ENCODE measurements around the gene TPM1. TPM values are rescaled to one million over a fixed set of nuclear protein-coding genes. Genes with fewer than 3 reads are reported as not detected.
"Not testable (repeated sequence)": the region's sequence is repeated elsewhere in the genome, so short reads cannot be mapped to it uniquely, and the experiment has no call there.

Gene TPM1
- total RNA-seq = 154 TPM
- long read RNA-seq, transcript TPM1-206 (9 exons, 1,717 nt) = minor isoform, 28 of 675 reads
- long read RNA-seq, transcript TPM1-208 (8 exons, 943 nt) = minor isoform, 142 of 675 reads
- long read RNA-seq, transcript TPM1-220 (9 exons, 977 nt) = minor isoform, 90 of 675 reads
- long read RNA-seq, transcript TPM1-201 (9 exons, 1,670 nt) = major isoform, 246 of 675 reads
- long read RNA-seq, partial matches to known transcripts = 44 of 675 reads
- long read RNA-seq, other reads (novel, unspliced or antisense) = 93 of 675 reads

- DNase-seq (ENCODE audit: low spot score) = no peak
These were observed at the start of gene TPM1 for GRCh38 chr15:63041974-63042876. TSS of gene TPM1 (plus strand) at chr15:63042747. CDS start at chr15:63042830, 83 bp downstream.

GRCh38 chr15:62993066-62993465, 49.5 kb upstream of the TPM1 start:
- no peak for DNase-seq (ENCODE audit: low spot score)

GRCh38 chr15:62993632-62994031, 48.9 kb upstream of the TPM1 start:
- not testable (repeated sequence) for DNase-seq (ENCODE audit: low spot score)

- DNase-seq (ENCODE audit: low spot score) = no peak
These were observed 48.1 kb upstream of the TPM1 start for GRCh38 chr15:62994439-62994838.

- no peak for DNase-seq (ENCODE audit: low spot score)
These were observed 47.4 kb upstream of the TPM1 start for GRCh38 chr15:62994975-62995681.

GRCh38 chr15:62997441-62997840, 45.1 kb upstream of the TPM1 start:
- no peak for DNase-seq (ENCODE audit: low spot score)

- DNase-seq (ENCODE audit: low spot score) = no peak
These were observed 44.2 kb upstream of the TPM1 start for GRCh38 chr15:62998262-62998890.

- DNase-seq (ENCODE audit: low spot score) = no peak
These were observed 43.4 kb upstream of the TPM1 start for GRCh38 chr15:62999178-62999577.

- no peak for DNase-seq (ENCODE audit: low spot score)
These were observed 42.5 kb upstream of the TPM1 start for GRCh38 chr15:62999923-63000561.

- DNase-seq (ENCODE audit: low spot score) = no peak
These were observed 41.8 kb upstream of the TPM1 start for GRCh38 chr15:63000706-63001105.

- no peak for DNase-seq (ENCODE audit: low spot score)
These were observed 38.3 kb upstream of the TPM1 start for GRCh38 chr15:63004211-63004610.

- DNase-seq (ENCODE audit: low spot score) = no peak
These were observed 36.3 kb upstream of the TPM1 start for GRCh38 chr15:63006032-63006878.

GRCh38 chr15:63008333-63009049, 34.1 kb upstream of the TPM1 start:
- DNase-seq (ENCODE audit: low spot score) = no peak

GRCh38 chr15:63010386-63010785, 32.2 kb upstream of the TPM1 start:
- DNase-seq (ENCODE audit: low spot score) = no peak

GRCh38 chr15:63010920-63011693, 31.4 kb upstream of the TPM1 start:
- DNase-seq (ENCODE audit: low spot score) = no peak

- DNase-seq (ENCODE audit: low spot score) = no peak
These were observed 30.1 kb upstream of the TPM1 start for GRCh38 chr15:63012444-63012843.

GRCh38 chr15:63013052-63013808, 29.3 kb upstream of the TPM1 start:
- no peak for DNase-seq (ENCODE audit: low spot score)

GRCh38 chr15:63014578-63014977, 28.0 kb upstream of the TPM1 start:
- no peak for DNase-seq (ENCODE audit: low spot score)
